Bronchial epithelial cell (primary cell): Measurements from ENCODE around the gene CELA3A. TPM values are rescaled to one million over a fixed set of nuclear protein-coding genes. Genes with fewer than 3 reads are reported as not detected.

ENCODE experiments used
- DNase-seq: peaks from one replicate; pipeline ENCODE4 v3.0.0-alpha.2; 2010; ENCODE audit warnings: low read depth
- FAIRE-seq: peaks from 2 replicates; lab custom pipeline; 2011; peaks lifted over from hg19 to GRCh38; lab: Jason Lieb, UNC
- H3K27me3 ChIP-seq: 2 replicates; pipeline ENCODE4 v1.5.1; 2011; ENCODE audit warnings: low read length; ENCODE audit not compliant: control insufficient read depth, insufficient read depth
- H3K36me3 ChIP-seq: 2 replicates; pipeline ENCODE4 v1.5.1; 2011; ENCODE audit warnings: low read length; ENCODE audit not compliant: control insufficient read depth, insufficient read depth
- H3K4me3 ChIP-seq: 2 replicates; pipeline ENCODE4 v1.5.1; 2011; ENCODE audit warnings: mild to moderate bottlenecking, low read depth, low read length, control low read depth
- CTCF ChIP-seq: IDR thresholded peaks from 2 replicates; pipeline ENCODE4 v1.5.1; 2011; ENCODE audit warnings: mild to moderate bottlenecking, moderate library complexity, low read length, control low read depth, inconsistent platforms; ENCODE audit not compliant: insufficient read depth, severe bottlenecking
- total RNA-seq: library from RNA; depleted of rRNA; stranded (reverse); fragments of >200 nt; gene quantifications from 2 replicates; pipeline ENCODE4 v1.2.1, GENCODE V29; 2014

CELA3A gene
- total RNA-seq, 1 donor from 2014 or later: not detected

DNA sequence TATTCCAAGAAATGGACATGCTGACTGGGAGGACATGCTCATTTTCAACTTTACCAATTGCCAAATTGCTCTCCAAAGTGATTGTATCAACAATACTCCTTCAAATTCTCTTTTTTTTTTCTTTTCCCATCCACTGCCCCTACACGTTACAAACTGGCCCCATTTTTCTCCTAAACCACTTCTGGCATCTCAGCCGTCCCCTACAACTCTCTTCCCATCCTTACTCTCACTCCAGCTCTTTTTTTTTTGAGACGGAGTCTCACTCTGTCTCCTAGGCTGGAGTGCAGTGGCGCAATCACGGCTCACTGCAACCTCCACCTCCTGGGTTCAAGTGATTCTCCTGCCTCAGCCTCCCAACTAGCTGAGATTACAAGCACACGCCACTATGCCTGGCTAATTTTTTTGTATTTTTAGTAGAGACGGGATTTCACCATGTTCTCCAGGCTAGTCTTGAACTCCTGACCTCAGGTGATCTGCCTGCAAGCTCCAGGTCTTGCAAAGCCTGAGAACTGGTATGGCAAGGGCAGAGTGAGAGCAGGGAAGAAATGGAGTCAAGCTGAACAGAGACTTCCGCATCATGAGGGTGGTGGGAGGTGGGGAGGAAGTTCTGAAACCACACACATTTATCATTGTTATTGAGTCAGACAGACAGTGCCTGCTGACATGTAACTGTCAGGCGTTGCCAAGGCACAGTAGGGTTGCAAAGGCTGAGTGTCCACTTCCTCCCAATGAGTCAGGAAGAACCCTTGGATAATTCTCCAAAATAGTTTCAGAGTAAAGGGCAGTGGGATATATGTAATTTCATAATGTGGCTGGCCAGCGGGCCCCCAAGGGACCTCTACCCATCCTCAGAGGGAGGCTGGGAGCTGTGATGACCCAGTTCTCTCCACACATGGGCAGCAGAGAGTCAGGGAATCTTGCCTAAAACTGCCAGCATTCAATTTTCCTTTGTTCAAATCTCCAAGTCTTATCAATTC lies 17.4 kb downstream of the CELA3A start:
- FAIRE-seq (no peak), DNase-seq (peak; percentile 97)
- Histone ChIP-seq H3K4me3 (no peak overlapping the region), H3K36me3 (no peaks in the 10 kb centered on the region), H3K27me3 (no peaks in the 10 kb centered on the region)
- peak; percentile 45 for TF ChIP-seq CTCF

DNA sequence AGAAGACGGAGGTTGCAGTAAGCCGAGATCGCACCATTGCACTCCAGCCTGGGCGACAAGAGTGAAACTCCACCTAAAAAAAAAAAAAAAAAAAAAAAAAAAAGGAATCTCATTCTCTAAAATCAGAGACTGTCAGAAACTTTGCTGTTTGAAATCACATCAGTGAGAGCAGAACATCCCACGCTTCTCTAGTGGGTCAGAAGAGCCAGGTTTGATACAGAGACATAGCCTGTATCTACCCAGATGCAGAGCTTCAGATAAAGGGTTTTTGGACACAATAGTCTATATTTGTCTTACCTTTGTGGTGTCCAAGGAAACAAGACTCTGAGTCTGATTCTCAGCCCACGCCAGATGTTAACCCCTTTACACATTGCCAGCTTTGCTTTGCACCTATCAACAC lies 19.6 kb downstream of the CELA3A start:
- TF ChIP-seq CTCF: no peak
- no peak for FAIRE-seq
- Histone ChIP-seq H3K27me3 (no peaks in the 10 kb centered on the region), H3K4me3 (no peak overlapping the region), H3K36me3 (no peaks in the 10 kb centered on the region)
- no peak for DNase-seq

- no peaks in the 10 kb centered on the region for H3K36me3 ChIP-seq
- FAIRE-seq (no peak), DNase-seq (peak; percentile 68)
- H3K27me3 ChIP-seq: no peaks in the 10 kb centered on the region
- H3K4me3 ChIP-seq: peak overlapping the region; percentile 94
- no peak for TF ChIP-seq CTCF
These were observed 23.3 kb downstream of the CELA3A start for GRCh38 chr1:22024485-22025367.

DNA sequence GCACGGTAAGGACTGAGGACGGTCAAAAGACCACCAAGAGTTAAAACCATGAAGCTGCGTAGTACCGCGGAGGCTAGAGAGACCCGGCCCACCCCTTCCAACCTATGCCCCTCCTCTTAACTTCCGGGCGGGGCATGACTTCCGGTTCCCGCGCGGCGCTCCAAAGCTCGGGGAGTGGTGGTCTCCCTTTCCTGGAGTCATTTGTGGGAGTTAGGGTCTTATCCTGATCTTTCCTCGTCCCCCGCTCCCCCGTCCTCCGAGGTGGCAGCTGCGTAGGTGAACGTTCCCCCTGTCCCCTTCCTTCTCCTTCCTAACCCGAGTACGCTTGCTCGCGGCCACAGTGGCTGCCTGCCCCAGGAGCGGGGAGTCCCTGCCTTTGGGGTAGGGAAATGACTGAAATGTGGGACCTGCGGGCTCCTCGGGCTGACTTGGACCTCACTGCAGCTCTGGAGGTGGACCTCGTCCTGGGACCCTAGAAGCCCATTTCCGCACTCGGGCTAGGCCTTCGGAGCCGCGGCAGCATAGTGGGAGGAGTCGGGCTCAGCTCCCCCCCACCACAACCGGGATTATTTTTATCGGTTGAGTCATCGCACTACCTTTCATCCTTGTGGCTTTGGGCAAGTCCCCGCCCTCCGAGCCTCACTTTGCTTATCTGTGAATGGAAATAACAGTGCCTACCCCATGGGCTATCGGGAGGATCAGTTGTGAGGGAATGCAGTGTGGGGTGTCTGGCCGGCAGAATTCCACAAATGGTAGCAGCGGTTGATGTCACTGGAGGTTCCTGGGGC lies 24.1 kb downstream of the CELA3A start:
- H3K36me3 ChIP-seq: no peaks in the 10 kb centered on the region
- no peak for FAIRE-seq

More for the DNA sequence above, 24.1 kb downstream of the CELA3A start:
- no peak for TF ChIP-seq CTCF
- H3K27me3 ChIP-seq: no peaks in the 10 kb centered on the region
- peak; percentile 84 for DNase-seq
- peak overlapping the region; percentile 94 for H3K4me3 ChIP-seq
